Cardiac muscle cell (in vitro differentiated cells and primary cell): Measurements from ENCODE around the gene TUFT1. TPM values are rescaled to one million over a fixed set of nuclear protein-coding genes. Genes with fewer than 3 reads are reported as not detected.

Experiments
- DNase-seq, 2 donors: peaks; one replicate each; pipeline versions ENCODE4 v3.0.0 to v3.0.0-alpha.2; 2010 to 2017; ENCODE audit warnings: low read depth in 1 of 2, low spot score in 1 of 2
- H3K27ac ChIP-seq: fragments of 200-600 bp; sonication (generic); 2 replicates; pipeline ENCODE4 v1.5.1; 2016
- H3K27me3 ChIP-seq: fragments of 200-600 bp; sonication (generic); 2 replicates; pipeline ENCODE4 v1.6.0; 2016; ENCODE audit warnings: control low read depth
- H3K36me3 ChIP-seq: fragments of 200-600 bp; sonication (generic); 2 replicates; pipeline ENCODE4 v1.5.1; 2016; ENCODE audit warnings: control low read depth
- H3K4me1 ChIP-seq: fragments of 200-600 bp; sonication (generic); 2 replicates; pipeline ENCODE4 v1.8.1; 2017; ENCODE audit warnings: low read depth, mild to moderate bottlenecking, mixed run types
- H3K4me3 ChIP-seq: fragments of 200-600 bp; sonication (generic); 2 replicates; pipeline ENCODE4 v1.5.1; 2016; ENCODE audit warnings: mild to moderate bottlenecking
- H3K9me3 ChIP-seq: fragments of 200-600 bp; sonication (generic); 2 replicates; pipeline ENCODE4 v1.5.1; 2017; ENCODE audit warnings: low read depth, mild to moderate bottlenecking, control low read depth
- polyA plus RNA-seq: library from polyadenylated mRNA; unstranded; fragments of >200 nt; fragmentation: Nextera tagmentation; extraction: Ambion mirVana; gene quantifications from 2 replicates; pipeline ENCODE4 v1.2.1, GENCODE V29; 2016
- total RNA-seq: library from RNA; depleted of rRNA; stranded (reverse); fragments of >200 nt; gene quantifications from 2 replicates; pipeline ENCODE4 v1.2.3, GENCODE V29; 2016
- TF ChIP-seq, protein P1 (sequence below): IDR thresholded peaks from 2 replicates; pipeline ENCODE4 v1.5.1; 2012; ENCODE audit warnings: low read depth, mild to moderate bottlenecking, low read length

The TUFT1 gene
- total and polyA plus RNA-seq, 2 experiments from 2014 or later, result 7.0 to 7.7 TPM

GRCh38 chr1:151556052-151556451, 15.9 kb downstream of the TUFT1 start:
- no peak overlapping the region for H3K4me3 ChIP-seq
- no peaks in the 10 kb centered on the region for H3K27me3 ChIP-seq
- no peaks in the 10 kb centered on the region for H3K9me3 ChIP-seq
- TF ChIP-seq, protein P1, sequence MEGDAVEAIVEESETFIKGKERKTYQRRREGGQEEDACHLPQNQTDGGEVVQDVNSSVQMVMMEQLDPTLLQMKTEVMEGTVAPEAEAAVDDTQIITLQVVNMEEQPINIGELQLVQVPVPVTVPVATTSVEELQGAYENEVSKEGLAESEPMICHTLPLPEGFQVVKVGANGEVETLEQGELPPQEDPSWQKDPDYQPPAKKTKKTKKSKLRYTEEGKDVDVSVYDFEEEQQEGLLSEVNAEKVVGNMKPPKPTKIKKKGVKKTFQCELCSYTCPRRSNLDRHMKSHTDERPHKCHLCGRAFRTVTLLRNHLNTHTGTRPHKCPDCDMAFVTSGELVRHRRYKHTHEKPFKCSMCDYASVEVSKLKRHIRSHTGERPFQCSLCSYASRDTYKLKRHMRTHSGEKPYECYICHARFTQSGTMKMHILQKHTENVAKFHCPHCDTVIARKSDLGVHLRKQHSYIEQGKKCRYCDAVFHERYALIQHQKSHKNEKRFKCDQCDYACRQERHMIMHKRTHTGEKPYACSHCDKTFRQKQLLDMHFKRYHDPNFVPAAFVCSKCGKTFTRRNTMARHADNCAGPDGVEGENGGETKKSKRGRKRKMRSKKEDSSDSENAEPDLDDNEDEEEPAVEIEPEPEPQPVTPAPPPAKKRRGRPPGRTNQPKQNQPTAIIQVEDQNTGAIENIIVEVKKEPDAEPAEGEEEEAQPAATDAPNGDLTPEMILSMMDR, result no peak
- H3K4me1 ChIP-seq, result no peaks in the 10 kb centered on the region
- no peak overlapping the region for H3K27ac ChIP-seq
- DNase-seq, result no peak
- no peaks in the 10 kb centered on the region for H3K36me3 ChIP-seq

DNA sequence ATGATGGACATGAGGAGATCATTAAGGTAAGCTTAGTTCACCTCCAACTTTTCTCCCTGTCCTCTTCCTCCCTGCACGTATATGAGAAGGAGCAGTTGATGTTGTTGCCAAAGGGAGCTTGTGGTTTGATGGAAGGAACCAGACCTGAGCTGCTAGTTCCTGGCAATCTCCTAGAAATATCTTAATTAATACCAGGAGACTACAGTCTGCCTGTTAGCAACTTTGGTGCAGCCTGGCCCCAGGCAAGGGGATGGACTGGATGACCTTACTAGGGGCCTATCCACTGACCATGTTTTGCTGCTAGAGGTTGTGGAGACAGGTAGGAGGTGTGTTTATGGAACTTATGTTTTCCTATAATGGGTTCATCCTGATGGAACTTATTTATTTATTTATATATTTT, 22.6 kb downstream of the TUFT1 start:
- TF ChIP-seq, protein P1, result no peak
- Histone ChIP-seq H3K4me1 (no peaks in the 10 kb centered on the region), H3K27ac (no peak overlapping the region), H3K4me3 (no peak overlapping the region), H3K27me3 (no peaks in the 10 kb centered on the region), H3K9me3 (no peaks in the 10 kb centered on the region), H3K36me3 (peaks cover 13% of the 10 kb centered on the region)
- no peak for DNase-seq

- no peak overlapping the region for H3K27ac ChIP-seq
- peaks cover 16% of the 10 kb centered on the region for H3K36me3 ChIP-seq
- no peaks in the 10 kb centered on the region for H3K4me1 ChIP-seq
- DNase-seq, result no peak
- TF ChIP-seq, protein P1, result no peak
- H3K9me3 ChIP-seq, result no peaks in the 10 kb centered on the region
- H3K27me3 ChIP-seq, result no peaks in the 10 kb centered on the region
- no peak overlapping the region for H3K4me3 ChIP-seq
Observed at GRCh38 chr1:151563376-151563775, 23.3 kb downstream of the TUFT1 start.

GRCh38 chr1:151565502-151566189, 25.5 kb downstream of the TUFT1 start:
- no peak for DNase-seq
- TF ChIP-seq, protein P1, result no peak
- Histone ChIP-seq H3K36me3 (peaks cover 18% of the 10 kb centered on the region), H3K9me3 (no peaks in the 10 kb centered on the region), H3K4me1 (no peaks in the 10 kb centered on the region), H3K27me3 (no peaks in the 10 kb centered on the region), H3K4me3 (no peak overlapping the region), H3K27ac (no peak overlapping the region)

- TF ChIP-seq, protein P1, result no peak
- H3K9me3 ChIP-seq, result no peaks in the 10 kb centered on the region
- H3K36me3 ChIP-seq, result peaks cover 21% of the 10 kb centered on the region
- no peaks in the 10 kb centered on the region for H3K27me3 ChIP-seq
- H3K27ac ChIP-seq, result no peak overlapping the region
- DNase-seq, result no peak
- H3K4me1 ChIP-seq, result no peaks in the 10 kb centered on the region
- no peak overlapping the region for H3K4me3 ChIP-seq
Observed at GRCh38 chr1:151568626-151569088, 28.5 kb downstream of the TUFT1 start.
